NOMO-1 (cell line): ENCODE measurements around the gene CAMKMT.
A peak's percentile ranks its signal among the peaks of the same experiment; 100 is the strongest.
"Not testable (repeated sequence)": the region's sequence is repeated elsewhere in the genome, so short reads cannot be mapped to it uniquely, and the experiment has no call there.

Experiments
- DNase-seq, 2 experiments: peaks; one replicate each; lab custom pipeline; 2025; ENCODE audit not compliant: unreplicated experiment in 2 of 2; lab: John Stamatoyannopoulos, UW

CAMKMT gene

GRCh38 chr2:44495544-44495943 is 133.8 kb downstream of the CAMKMT start:
- DNase-seq: no peak

GRCh38 chr2:44496130-44496529 is 134.4 kb downstream of the CAMKMT start:
- no peak for DNase-seq

DNA sequence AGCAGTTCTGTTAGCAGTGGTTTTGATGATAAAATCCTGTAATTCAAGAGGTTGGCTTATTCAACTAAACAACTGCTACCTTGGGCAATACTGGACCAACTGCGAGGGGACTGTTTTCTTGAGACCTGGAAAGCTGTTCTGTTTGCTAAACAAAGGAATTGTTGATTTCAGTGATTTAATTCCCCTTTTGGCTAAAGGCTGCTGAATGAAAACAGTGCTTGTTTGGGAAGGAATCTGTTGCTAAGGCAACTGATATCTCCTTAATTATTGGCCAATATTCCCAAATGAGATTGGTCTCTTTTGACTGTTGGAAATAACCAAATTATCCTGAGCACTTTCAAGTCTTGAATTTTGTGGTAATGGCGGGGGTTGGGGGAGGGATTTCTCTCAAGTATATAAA is 136.8 kb downstream of the CAMKMT start:
- DNase-seq: no peak

DNA sequence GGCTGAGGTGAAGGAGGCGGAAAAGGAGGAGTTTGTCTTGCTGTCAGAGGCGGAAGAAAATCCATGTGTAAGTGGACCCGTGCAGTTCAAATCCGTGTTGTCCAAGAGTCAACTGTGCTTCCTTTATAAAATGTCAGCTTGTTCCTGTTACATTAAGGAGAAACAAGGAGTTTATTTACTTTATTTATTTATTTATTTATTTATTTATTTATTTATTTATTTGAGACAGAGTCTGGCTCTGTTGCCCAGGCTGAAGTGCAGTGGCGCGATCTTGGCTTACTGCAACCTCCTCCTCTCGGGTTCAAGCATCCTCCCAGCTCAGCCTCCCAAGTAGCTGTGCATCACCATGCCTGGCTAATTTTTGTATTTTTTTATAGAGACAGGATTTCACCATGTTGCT is 143.9 kb downstream of the CAMKMT start:
- not testable (repeated sequence) for DNase-seq

GRCh38 chr2:44510246-44510645 is 148.5 kb downstream of the CAMKMT start:
- no peak for DNase-seq

GRCh38 chr2:44515416-44515815 is 153.7 kb downstream of the CAMKMT start:
- DNase-seq: no peak

- no peak for DNase-seq
These were observed 157.3 kb downstream of the CAMKMT start for GRCh38 chr2:44519026-44519425.

GRCh38 chr2:44522846-44523245 is 161.1 kb downstream of the CAMKMT start:
- no peak for DNase-seq

- DNase-seq: no peak
These were observed 162.7 kb downstream of the CAMKMT start for GRCh38 chr2:44524347-44524926.

- DNase-seq: no peak
These were observed 164.6 kb downstream of the CAMKMT start for GRCh38 chr2:44526352-44526751.

DNA sequence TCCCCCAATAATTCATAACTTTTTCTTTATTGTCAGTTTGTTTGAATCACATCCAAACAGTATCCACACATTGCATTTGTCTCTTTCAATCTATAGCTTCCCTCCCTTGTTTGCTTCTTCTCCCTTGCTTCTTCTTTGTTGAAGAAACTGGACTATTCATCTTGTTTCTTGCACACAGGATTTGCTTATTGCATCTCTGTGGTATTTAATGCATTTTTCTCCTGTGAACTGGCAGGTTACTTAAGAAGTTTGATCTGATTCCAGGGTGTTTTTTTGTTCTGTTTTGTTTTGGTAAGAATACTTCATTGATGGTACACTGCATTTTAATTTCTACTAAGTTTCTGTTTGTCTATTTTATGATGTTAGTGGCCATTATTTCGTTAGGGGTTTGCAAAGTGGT is 166.8 kb downstream of the CAMKMT start:
- DNase-seq: no peak

DNA sequence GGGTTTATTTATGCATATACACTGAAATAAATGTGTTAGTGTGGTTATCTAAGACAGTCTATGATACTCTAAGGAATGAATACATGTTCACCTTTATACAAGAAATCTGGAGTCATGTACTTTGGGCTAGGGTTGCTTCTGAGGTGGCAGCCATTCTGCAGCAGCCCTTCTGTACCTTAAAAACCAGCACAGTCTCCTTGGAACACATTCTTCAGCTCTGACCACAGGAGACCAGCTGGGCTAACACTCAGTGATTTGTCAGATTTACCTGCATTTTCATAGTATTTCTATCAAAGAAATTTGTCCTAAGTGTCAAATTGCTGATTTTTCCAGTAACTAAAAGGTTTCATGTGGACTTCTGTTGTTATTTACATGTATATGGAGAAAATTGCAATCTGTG is 167.7 kb downstream of the CAMKMT start:
- DNase-seq: no peak

GRCh38 chr2:44531289-44531688 is 169.5 kb downstream of the CAMKMT start:
- no peak for DNase-seq

- DNase-seq: no peak
These were observed 170.3 kb downstream of the CAMKMT start for GRCh38 chr2:44532031-44532430.

DNA sequence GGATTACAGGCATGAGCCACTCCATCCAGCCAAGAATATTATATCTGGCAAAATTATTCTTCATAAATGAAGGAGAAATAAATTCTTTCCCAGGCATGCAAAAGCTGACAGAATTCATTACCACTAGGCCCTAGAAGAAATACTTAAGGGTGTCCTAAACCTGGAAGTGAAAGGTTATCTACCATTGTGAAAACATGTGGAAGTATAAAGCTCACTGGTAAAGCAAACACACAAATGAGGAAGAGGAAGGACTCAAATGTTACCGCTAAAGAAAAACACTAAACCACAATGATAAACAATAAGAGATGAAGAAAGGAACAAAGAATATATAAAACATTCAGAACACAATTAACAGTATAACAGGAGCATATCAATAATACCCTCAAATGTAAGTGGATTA is 171.8 kb downstream of the CAMKMT start:
- DNase-seq: peak; percentile 2 to 44

DNA sequence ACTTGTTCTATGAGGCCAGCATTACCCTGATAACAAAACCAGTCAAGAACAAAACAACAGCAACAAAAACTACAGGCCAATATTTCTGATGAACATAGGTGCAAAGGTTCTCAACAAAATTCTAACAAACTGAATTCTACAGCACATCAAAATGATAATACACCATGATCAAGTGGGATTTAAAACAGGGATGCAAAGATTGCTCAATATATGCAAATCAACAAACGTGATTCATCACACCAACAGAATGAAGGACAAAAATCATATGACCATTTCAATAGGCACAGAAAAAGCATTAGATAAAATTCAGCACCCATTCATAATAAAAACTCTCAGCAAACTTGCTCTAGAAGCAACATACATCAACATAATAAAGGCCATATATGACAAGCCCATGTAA is 173.6 kb downstream of the CAMKMT start:
- DNase-seq: no peak

DNA sequence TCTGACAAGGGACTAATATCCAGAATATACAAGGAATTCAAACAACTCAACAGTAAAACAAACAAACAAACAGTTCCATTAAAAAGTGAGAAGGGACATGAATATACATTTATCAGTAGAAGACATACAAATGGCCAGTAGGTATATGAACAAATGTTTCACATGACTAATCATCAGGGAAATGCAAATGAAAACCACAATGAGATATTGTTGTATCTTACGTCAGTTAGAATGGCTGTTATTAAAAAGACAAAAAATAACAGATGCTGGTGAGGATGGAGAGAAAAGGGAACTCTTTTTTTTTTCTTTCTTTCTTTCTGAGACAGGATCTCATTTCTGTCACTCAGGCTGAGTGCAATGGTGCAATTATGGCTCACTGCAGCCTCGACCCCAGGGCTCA is 175.5 kb downstream of the CAMKMT start:
- DNase-seq: no peak

GRCh38 chr2:44542520-44542919 is 180.8 kb downstream of the CAMKMT start:
- no peak for DNase-seq

- no peak for DNase-seq
These were observed 182.3 kb downstream of the CAMKMT start for GRCh38 chr2:44543773-44544725.

DNA sequence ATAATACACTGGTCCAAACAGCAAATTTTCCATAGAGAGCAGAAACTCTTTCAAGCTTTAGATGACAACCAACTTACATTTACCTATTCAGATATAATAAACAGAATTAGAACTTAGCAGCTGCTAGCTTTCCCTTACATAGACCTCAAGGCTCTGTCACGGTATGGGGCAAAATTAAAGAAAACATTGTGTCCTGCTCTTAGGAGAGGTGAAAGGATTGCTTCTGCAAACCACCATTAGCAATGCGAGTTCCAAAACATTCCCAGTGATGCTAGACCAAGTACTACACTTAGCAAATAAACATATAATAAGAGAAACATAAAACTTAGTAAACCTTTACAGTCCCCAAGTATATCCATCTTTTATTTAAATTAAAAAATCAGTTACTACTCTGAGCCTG is 183.3 kb downstream of the CAMKMT start:
- DNase-seq: no peak

GRCh38 chr2:44546459-44547127 is 184.8 kb downstream of the CAMKMT start:
- DNase-seq: no peak

GRCh38 chr2:44547718-44548117 is 186.0 kb downstream of the CAMKMT start:
- DNase-seq: no peak
